Measurements from ENCODE around the gene ZNF43. TPM values are rescaled to one million over a fixed set of nuclear protein-coding genes. Genes with fewer than 3 reads are reported as not detected.

Gene ZNF43
- total and polyA plus RNA-seq, 2 experiments from 2014 or later: 22.2 to 59.8 TPM

DNA sequence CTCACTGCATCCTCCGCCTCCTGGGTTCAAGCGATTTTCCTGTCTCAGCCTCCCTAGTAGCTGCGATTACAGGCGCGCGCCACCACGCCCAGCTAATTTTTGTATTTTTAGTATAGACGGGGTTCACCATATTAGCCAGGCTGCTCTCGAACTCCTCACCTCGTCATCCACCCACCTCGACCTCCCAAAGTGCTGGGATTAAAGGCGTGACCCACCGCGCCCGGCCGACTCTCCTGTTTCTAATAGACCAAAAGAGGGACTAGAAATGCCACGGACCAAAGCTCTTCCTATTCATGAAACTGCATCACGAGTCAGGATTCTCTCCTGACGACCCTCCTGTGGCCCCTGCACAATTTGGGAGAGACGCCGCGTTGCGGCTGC lies 563 bp downstream of the ZNF43 start:
- Histone ChIP-seq H3K36me3 (ENCODE audit: insufficient read depth) (peaks cover 16% of the 10 kb centered on the region), H3F3A (replicated peaks; ENCODE audit: low read depth) (peaks cover 16% of the 10 kb centered on the region), H3K27ac (ENCODE audit: low read depth) (peak overlapping the region; percentile 99), H3K4me1 (ENCODE audit: insufficient read depth) (peaks cover 11% of the 10 kb centered on the region), H3K27me3 (ENCODE audit: insufficient read depth) (no peaks in the 10 kb centered on the region), H3K9me2 (ENCODE audit: insufficient read depth) (no peaks in the 10 kb centered on the region), H2AFZ (peak overlapping the region; percentile 76; the same call in 1 of the 2 replicates), H4K20me1 (replicated peaks; ENCODE audit: insufficient read depth) (peaks cover 14% of the 10 kb centered on the region; the same call in 1 of the 2 replicates), H3K79me2 (replicated peaks; ENCODE audit: insufficient read depth) (peaks cover 44% of the 10 kb centered on the region), H3K4me2 (peak overlapping the region; percentile 94), H3K4me3 (peak overlapping the region; percentile 89)
- H3K9me3 Mint-ChIP-seq: peaks cover 20% of the 10 kb centered on the region
- TF ChIP-seq STAT1 (IDR thresholded peaks at IDR 0.05; ENCODE audit: unreplicated experiment) (no peak), POLR2AphosphoS5 (IDR thresholded peaks at IDR 0.05; ENCODE audit: low read depth) (no peak), EZH2phosphoT487 (IDR thresholded peaks at IDR 0.05; ENCODE audit: unreplicated experiment) (no peak), NANOG (IDR thresholded peaks at IDR 0.05; ENCODE audit: borderline replicate concordance) (no peak), EZH2 (IDR thresholded peaks at IDR 0.05; ENCODE audit: low read depth, unreplicated experiment) (no peak), CREB1 (CRISPR knock-in tag; IDR thresholded peaks at IDR 0.05; ENCODE audit: low read depth) (no peak), JUNB (IDR thresholded peaks at IDR 0.05; ENCODE audit: unreplicated experiment) (no peak)
- TF ChIP-seq, protein P1, sequence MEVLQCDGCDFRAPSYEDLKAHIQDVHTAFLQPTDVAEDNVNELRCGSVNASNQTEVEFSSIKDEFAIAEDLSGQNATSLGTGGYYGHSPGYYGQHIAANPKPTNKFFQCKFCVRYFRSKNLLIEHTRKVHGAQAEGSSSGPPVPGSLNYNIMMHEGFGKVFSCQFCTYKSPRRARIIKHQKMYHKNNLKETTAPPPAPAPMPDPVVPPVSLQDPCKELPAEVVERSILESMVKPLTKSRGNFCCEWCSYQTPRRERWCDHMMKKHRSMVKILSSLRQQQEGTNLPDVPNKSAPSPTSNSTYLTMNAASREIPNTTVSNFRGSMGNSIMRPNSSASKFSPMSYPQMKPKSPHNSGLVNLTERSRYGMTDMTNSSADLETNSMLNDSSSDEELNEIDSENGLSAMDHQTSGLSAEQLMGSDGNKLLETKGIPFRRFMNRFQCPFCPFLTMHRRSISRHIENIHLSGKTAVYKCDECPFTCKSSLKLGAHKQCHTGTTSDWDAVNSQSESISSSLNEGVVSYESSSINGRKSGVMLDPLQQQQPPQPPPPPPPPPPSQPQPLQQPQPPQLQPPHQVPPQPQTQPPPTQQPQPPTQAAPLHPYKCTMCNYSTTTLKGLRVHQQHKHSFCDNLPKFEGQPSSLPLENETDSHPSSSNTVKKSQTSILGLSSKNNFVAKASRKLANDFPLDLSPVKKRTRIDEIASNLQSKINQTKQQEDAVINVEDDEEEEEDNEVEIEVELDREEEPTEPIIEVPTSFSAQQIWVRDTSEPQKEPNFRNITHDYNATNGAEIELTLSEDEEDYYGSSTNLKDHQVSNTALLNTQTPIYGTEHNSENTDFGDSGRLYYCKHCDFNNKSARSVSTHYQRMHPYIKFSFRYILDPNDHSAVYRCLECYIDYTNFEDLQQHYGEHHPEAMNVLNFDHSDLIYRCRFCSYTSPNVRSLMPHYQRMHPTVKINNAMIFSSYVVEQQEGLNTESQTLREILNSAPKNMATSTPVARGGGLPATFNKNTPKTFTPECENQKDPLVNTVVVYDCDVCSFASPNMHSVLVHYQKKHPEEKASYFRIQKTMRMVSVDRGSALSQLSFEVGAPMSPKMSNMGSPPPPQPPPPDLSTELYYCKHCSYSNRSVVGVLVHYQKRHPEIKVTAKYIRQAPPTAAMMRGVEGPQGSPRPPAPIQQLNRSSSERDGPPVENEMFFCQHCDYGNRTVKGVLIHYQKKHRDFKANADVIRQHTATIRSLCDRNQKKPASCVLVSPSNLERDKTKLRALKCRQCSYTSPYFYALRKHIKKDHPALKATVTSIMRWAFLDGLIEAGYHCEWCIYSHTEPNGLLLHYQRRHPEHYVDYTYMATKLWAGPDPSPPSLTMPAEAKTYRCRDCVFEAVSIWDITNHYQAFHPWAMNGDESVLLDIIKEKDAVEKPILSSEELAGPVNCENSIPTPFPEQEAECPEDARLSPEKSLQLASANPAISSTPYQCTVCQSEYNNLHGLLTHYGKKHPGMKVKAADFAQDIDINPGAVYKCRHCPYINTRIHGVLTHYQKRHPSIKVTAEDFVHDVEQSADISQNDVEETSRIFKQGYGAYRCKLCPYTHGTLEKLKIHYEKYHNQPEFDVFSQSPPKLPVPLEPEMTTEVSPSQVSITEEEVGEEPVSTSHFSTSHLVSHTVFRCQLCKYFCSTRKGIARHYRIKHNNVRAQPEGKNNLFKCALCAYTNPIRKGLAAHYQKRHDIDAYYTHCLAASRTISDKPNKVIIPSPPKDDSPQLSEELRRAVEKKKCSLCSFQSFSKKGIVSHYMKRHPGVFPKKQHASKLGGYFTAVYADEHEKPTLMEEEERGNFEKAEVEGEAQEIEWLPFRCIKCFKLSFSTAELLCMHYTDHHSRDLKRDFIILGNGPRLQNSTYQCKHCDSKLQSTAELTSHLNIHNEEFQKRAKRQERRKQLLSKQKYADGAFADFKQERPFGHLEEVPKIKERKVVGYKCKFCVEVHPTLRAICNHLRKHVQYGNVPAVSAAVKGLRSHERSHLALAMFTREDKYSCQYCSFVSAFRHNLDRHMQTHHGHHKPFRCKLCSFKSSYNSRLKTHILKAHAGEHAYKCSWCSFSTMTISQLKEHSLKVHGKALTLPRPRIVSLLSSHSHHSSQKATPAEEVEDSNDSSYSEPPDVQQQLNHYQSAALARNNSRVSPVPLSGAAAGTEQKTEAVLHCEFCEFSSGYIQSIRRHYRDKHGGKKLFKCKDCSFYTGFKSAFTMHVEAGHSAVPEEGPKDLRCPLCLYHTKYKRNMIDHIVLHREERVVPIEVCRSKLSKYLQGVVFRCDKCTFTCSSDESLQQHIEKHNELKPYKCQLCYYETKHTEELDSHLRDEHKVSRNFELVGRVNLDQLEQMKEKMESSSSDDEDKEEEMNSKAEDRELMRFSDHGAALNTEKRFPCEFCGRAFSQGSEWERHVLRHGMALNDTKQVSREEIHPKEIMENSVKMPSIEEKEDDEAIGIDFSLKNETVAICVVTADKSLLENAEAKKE (CRISPR knock-in tag; IDR thresholded peaks at IDR 0.05): no peak
- TF ChIP-seq, protein P2, sequence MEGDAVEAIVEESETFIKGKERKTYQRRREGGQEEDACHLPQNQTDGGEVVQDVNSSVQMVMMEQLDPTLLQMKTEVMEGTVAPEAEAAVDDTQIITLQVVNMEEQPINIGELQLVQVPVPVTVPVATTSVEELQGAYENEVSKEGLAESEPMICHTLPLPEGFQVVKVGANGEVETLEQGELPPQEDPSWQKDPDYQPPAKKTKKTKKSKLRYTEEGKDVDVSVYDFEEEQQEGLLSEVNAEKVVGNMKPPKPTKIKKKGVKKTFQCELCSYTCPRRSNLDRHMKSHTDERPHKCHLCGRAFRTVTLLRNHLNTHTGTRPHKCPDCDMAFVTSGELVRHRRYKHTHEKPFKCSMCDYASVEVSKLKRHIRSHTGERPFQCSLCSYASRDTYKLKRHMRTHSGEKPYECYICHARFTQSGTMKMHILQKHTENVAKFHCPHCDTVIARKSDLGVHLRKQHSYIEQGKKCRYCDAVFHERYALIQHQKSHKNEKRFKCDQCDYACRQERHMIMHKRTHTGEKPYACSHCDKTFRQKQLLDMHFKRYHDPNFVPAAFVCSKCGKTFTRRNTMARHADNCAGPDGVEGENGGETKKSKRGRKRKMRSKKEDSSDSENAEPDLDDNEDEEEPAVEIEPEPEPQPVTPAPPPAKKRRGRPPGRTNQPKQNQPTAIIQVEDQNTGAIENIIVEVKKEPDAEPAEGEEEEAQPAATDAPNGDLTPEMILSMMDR (conservative IDR thresholded peaks at IDR 0.05; ENCODE audit: low read depth in 2 of 2): no peak
- H3K36me3 Mint-ChIP-seq (ENCODE audit: low read depth): peaks cover 66% of the 10 kb centered on the region
- peaks cover 4% of the 10 kb centered on the region; the same call in 2 of the 3 replicates for H3K4me1 Mint-ChIP-seq
- DNase-seq (ENCODE audit: low spot score): no peak
- H3K27ac Mint-ChIP-seq: peak overlapping the region; percentile 100
- peak; percentile 11; the same call in 1 of the 3 replicates for ATAC-seq
- peaks cover 17% of the 10 kb centered on the region for H3K27me3 Mint-ChIP-seq (ENCODE audit: insufficient read depth, low read depth, poor library complexity)
- peak overlapping the region; percentile 98 for H3K4me3 Mint-ChIP-seq
